ENCODE results near the gene REV1. TPM values are rescaled to one million over a fixed set of nuclear protein-coding genes. Genes with fewer than 3 reads are reported as not detected.

Gene REV1
- total and polyA plus RNA-seq, 8 donors, result 43.7 to 77.9 (median 65.5) TPM

- ATAC-seq (no peak), DNase-seq (no peak)
- Histone ChIP-seq H3K4me3 (no peak overlapping the region), H3K4me1 (no peaks in the 10 kb centered on the region), H3K36me3 (peaks cover 0 to 84% of the 10 kb centered on the region in 2 donors), H3K27me3 (no peaks in the 10 kb centered on the region), H3K27ac (no peak overlapping the region), H3K9me3 (no peaks in the 10 kb centered on the region)
- intact Hi-C loops (cut with DNase I), result no loop called here
- TF ChIP-seq, protein P1, sequence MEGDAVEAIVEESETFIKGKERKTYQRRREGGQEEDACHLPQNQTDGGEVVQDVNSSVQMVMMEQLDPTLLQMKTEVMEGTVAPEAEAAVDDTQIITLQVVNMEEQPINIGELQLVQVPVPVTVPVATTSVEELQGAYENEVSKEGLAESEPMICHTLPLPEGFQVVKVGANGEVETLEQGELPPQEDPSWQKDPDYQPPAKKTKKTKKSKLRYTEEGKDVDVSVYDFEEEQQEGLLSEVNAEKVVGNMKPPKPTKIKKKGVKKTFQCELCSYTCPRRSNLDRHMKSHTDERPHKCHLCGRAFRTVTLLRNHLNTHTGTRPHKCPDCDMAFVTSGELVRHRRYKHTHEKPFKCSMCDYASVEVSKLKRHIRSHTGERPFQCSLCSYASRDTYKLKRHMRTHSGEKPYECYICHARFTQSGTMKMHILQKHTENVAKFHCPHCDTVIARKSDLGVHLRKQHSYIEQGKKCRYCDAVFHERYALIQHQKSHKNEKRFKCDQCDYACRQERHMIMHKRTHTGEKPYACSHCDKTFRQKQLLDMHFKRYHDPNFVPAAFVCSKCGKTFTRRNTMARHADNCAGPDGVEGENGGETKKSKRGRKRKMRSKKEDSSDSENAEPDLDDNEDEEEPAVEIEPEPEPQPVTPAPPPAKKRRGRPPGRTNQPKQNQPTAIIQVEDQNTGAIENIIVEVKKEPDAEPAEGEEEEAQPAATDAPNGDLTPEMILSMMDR (IDR thresholded peaks at IDR 0.05), result no peak
Measured at GRCh38 chr2:99406137-99406536, 83.7 kb downstream of the REV1 start.

GRCh38 chr2:99404797-99405669 lies 84.8 kb downstream of the REV1 start:
- Histone ChIP-seq H3K36me3 (peaks cover 0 to 84% of the 10 kb centered on the region in 2 donors), H3K9me3 (no peaks in the 10 kb centered on the region), H3K4me1 (no peaks in the 10 kb centered on the region), H3K4me3 (no peak overlapping the region), H3K27ac (no peak overlapping the region), H3K27me3 (no peaks in the 10 kb centered on the region)
- DNase-seq, result no peak
- peak; percentile 14 for ATAC-seq
- TF ChIP-seq, protein P1 (IDR thresholded peaks at IDR 0.05), result no peak
- intact Hi-C loops (cut with DNase I), result no loop called here

DNA sequence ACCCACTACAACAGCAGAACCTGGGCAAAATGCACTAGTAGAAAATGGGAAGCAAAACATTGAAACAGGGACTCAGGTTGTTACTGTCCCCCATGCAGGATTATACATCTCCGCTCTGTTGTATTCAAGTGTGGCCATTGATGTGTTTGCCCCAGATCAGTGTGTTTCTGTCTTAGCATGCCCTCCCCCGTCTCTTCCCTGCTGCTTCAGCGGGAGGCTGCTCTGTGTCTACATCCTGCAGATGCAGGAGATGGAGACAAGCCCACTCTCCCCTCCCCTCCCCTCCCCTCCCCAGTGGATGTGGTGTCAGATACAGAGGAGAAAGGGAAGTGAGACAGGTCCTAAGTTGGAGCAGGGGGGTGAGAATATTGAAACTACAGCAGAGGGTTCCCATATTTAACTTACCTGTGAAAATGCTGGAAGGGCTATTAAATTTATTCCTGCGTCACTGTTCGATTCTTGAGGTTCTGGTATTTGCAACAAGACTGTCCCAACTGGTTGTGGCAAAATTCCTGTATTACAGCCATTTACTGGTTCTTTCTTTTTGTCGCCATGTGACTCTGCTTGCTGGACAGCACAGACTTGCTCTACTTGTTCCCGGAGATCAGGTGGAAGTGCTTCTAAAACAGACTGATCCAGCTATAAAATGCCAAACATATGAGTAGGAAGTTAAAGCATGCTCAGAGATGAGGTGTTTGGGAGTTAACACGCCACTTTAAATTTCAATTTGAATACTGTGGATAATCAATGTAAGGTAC lies 85.6 kb downstream of the REV1 start:
- Histone ChIP-seq H3K36me3 (peaks cover 0 to 85% of the 10 kb centered on the region in 2 donors), H3K9me3 (no peaks in the 10 kb centered on the region), H3K27ac (no peak overlapping the region), H3K4me3 (no peak overlapping the region), H3K4me1 (no peaks in the 10 kb centered on the region), H3K27me3 (no peaks in the 10 kb centered on the region)
- DNase-seq (peak in 1 of 4 donors; percentile 27), ATAC-seq (peak; percentile 27)
- intact Hi-C loops (cut with DNase I), result no loop called here
- TF ChIP-seq, protein P1 (IDR thresholded peaks at IDR 0.05), result no peak

DNA sequence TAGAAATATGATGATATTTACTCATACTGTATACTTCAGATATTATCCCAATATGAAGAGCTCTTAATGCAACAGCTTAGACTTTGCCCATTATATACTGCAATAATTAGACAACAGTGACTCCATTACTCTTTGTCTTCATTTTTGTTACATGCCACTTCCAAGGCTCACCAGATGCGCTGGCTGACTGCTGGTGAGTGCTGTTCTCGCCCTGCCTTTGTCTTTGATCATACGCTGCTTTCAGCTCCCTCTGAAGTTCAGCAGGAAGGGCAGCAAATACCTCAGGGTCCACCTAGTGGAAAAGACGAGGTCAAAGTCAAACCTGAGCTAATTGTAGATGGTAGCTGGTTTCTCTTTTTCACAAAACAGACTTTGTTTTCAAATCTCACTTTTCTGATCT lies 86.3 kb downstream of the REV1 start:
- H3K36me3 ChIP-seq, result peaks cover 0 to 88% of the 10 kb centered on the region in 2 donors
- H3K27ac ChIP-seq, result no peak overlapping the region
- DNase-seq (no peak), ATAC-seq (no peak)
- intact Hi-C loops (cut with DNase I), result no loop called here
- H3K4me3 ChIP-seq, result no peak overlapping the region
- H3K4me1 ChIP-seq, result no peaks in the 10 kb centered on the region
- H3K9me3 ChIP-seq, result no peaks in the 10 kb centered on the region
- H3K27me3 ChIP-seq, result no peaks in the 10 kb centered on the region
- TF ChIP-seq, protein P1 (IDR thresholded peaks at IDR 0.05), result no peak

DNA sequence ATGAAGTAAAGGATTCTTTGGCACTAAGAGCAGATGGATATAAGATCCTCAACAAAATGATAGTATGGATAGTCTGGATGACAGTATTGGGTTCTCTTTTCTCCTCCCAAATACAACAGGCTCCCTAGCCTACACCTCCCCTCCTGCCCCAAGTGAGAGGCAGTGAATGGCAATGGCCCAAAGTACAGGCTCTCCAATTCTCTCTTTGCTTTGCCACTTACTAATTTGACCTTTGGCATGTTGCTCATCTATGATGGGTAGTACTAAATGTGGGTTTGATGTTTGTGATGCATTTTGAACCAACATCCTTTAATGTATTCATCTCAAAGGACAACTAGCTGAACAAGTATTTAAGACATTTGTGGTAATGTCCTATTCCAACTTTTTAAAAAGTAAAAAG lies 86.7 kb downstream of the REV1 start:
- Histone ChIP-seq H3K27me3 (no peaks in the 10 kb centered on the region), H3K4me3 (no peak overlapping the region), H3K27ac (no peak overlapping the region), H3K9me3 (no peaks in the 10 kb centered on the region), H3K36me3 (peaks cover 0 to 93% of the 10 kb centered on the region in 2 donors), H3K4me1 (no peaks in the 10 kb centered on the region)
- TF ChIP-seq, protein P1 (IDR thresholded peaks at IDR 0.05), result no peak
- intact Hi-C loops (cut with DNase I), result no loop called here
- DNase-seq, result no peak
- no peak for ATAC-seq

Data from left lung (tissue), 10 donors.